ENCODE measurements around the gene ZNF560.

The ZNF560 gene

DNA sequence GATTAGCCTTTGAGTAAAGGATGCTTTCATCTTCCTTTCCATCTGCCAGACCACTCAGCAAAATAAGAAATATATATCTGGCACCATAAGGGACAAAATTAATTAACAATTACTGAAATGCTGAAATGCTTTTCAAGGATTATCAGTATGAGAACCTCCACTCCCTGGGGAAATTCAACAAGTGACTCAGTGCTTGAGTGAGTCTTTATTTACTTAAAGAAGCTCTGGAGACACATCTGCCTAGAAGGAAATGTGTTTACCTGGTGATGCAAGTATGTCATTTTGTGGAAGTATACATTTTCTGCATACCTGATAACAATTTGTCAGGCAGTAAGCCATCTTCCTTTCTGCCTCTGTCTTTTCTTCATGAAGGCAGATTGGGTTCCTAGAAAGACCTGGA, 23.4 kb downstream of the ZNF560 start:
- H3K4me3 ChIP-seq (replicated peaks; ENCODE audit: low read depth, low read length): no peak overlapping the region
- TF ChIP-seq, protein P1, sequence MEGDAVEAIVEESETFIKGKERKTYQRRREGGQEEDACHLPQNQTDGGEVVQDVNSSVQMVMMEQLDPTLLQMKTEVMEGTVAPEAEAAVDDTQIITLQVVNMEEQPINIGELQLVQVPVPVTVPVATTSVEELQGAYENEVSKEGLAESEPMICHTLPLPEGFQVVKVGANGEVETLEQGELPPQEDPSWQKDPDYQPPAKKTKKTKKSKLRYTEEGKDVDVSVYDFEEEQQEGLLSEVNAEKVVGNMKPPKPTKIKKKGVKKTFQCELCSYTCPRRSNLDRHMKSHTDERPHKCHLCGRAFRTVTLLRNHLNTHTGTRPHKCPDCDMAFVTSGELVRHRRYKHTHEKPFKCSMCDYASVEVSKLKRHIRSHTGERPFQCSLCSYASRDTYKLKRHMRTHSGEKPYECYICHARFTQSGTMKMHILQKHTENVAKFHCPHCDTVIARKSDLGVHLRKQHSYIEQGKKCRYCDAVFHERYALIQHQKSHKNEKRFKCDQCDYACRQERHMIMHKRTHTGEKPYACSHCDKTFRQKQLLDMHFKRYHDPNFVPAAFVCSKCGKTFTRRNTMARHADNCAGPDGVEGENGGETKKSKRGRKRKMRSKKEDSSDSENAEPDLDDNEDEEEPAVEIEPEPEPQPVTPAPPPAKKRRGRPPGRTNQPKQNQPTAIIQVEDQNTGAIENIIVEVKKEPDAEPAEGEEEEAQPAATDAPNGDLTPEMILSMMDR (IDR thresholded peaks at IDR 0.05; ENCODE audit: low read length, missing control alignments): no peak
- no peak for DNase-seq (ENCODE audit: low read depth)

DNA sequence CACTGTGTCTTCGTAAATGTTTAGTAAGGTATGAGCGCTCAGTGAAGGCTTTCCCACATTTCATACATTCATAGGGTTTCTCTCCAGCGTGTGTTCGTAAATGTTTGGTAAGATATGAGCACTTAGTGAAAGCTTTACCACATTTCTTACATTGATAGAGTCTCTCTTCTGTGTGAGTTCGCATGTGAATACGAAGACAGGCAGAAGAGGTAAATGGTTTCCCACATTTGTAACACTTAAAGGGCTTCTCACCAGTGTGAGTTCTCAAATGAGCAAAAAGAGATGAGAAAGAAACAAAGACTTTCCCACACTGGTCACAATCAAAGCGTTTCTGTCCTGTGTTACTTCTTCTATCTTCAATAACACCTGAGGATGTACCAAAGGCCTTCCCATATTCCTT, 31.3 kb downstream of the ZNF560 start:
- DNase-seq (ENCODE audit: low read depth): no peak

DNA sequence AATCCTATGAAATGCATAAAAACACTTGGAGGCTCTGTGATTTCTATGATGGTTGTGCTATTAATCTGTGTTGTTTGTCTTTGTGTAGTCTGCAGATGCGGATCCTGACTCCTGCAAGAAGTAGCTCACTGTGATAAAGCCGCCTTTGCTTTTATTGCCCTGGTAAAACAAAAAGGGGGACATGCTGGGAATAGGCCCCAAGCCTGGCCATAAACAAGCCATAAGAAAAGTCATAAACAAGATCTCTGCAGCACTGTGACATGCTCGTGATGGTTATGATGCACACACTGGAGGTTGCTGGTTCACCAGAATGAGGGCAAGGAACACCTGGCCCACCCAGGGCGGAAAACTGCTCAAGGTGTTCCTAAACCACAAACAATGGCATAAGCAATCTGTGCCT, 36.5 kb downstream of the ZNF560 start:
- TF ChIP-seq, protein P1 (IDR thresholded peaks at IDR 0.05; ENCODE audit: low read length, missing control alignments): no peak
- DNase-seq (ENCODE audit: low read depth): no peak
- H3K4me3 ChIP-seq (replicated peaks; ENCODE audit: low read depth, low read length): no peak overlapping the region

More for the DNA sequence above, 31.3 kb downstream of the ZNF560 start:
- no peak overlapping the region for H3K4me3 ChIP-seq (replicated peaks; ENCODE audit: low read depth, low read length)
- TF ChIP-seq, protein P1 (IDR thresholded peaks at IDR 0.05; ENCODE audit: low read length, missing control alignments): no peak

DNA sequence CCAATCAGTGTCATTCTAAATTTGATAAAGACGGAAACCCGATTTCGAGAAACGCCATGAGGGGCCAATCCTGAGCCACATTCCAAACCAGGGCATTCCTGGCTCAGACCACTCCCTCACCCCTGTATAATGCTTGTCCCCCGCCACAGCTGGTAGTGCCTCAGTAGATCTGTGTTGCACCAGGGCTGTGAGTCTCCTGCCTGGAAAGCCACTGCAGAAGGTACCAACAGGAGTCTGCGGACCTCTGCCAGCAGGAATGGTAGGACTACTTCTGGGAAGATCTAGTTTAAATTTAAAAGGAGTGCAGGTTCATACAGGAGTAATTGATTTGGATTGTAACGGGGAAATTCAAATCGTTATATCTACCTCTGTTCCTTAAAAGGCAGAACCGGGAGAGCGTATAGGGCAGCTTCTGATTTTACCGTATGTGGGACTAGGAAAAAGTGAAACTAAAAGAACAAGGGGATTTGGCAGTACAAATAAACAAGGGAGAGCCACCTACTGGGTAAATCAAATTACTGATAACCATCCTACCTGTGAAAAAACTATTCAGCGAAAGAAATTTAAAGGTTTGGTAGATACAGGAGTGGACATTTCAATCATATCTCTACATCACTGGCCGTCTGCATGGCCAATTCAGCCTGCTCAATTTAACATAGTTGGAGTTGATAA, 42.3 kb downstream of the ZNF560 start:
- DNase-seq (ENCODE audit: low read depth): no peak
- TF ChIP-seq, protein P1 (IDR thresholded peaks at IDR 0.05; ENCODE audit: low read length, missing control alignments): no peak

DNA sequence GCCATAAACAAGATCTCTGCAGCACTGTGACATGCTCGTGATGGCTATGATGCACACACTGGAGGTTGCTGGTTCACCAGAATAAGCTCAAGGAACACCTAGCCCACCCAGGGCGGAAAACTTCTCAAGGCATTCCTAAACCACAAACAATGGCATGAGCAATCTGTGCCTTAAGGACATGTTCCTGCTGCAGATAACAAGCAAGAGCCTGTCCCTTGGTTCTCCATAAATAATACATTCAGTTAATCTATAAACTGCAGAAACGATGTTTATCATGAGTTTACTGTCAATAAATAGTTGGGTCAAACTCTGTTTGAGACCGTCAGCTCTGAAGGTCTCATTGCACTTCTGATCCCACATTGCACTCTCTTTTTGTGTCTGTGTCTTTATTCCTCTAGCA, 44.5 kb downstream of the ZNF560 start:
- H3K4me3 ChIP-seq (replicated peaks; ENCODE audit: low read depth, low read length): no peak overlapping the region
- DNase-seq (ENCODE audit: low read depth): no peak

More for the DNA sequence above, 42.3 kb downstream of the ZNF560 start:
- H3K4me3 ChIP-seq (replicated peaks; ENCODE audit: low read depth, low read length): no peak overlapping the region

DNA sequence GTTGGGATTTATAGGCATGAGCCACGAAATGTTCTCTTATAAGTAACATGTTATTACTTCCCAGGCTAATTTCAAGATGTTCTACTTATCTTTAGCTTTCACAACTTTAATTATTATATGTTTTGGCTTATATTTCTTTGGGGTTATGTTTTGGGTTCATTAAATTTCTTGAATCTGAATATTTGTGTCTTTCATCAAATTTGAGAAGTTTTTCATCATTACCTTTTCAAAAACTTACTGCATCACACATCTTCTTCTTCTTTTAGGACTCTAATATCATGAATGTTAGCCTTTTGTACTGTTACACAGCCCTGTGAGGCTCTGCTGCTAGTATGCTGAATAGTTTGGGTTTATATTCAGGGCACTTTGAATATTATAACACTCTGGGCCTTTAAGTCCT, 53.4 kb downstream of the ZNF560 start:
- DNase-seq (ENCODE audit: low read depth): no peak
- H3K4me3 ChIP-seq (replicated peaks; ENCODE audit: low read depth, low read length): no peak overlapping the region
- TF ChIP-seq, protein P1 (IDR thresholded peaks at IDR 0.05; ENCODE audit: low read length, missing control alignments): no peak

More for the DNA sequence above, 44.5 kb downstream of the ZNF560 start:
- TF ChIP-seq, protein P1 (IDR thresholded peaks at IDR 0.05; ENCODE audit: low read length, missing control alignments): no peak

DNA sequence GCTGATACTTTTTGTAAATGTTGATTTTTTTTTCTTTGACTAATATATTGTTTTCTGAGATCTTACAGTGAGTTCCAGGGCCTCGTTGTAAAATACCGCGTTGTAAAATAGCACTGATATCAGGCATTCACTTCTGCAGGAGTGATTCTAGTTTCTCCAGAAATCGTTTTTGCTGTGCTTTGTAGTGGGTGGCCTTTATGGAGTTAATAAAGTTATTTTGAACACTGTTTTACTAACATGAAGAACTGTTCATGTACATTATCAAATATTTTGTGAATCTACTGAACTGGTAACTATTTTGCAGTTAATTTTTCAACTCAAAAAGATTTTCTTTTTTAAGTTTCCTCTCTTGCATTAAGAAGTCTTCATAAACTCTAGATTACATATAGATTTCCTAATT, 62.1 kb downstream of the ZNF560 start:
- DNase-seq (ENCODE audit: low read depth): no peak
- TF ChIP-seq, protein P1 (IDR thresholded peaks at IDR 0.05; ENCODE audit: low read length, missing control alignments): no peak
- no peak overlapping the region for H3K4me3 ChIP-seq (replicated peaks; ENCODE audit: low read depth, low read length)

Measured in fibroblast of pulmonary artery (primary cell).